OCI-LY7 (cell line): ENCODE data around the gene CAP2.

Experiments used
- EZH2phosphoT487 ChIP-seq: fragments of 200-600 bp; sonication (generic); IDR thresholded peaks from 2 replicates; pipeline ENCODE4 v1.6.1; 2018; ENCODE audit warnings: low read depth, borderline replicate concordance, mild to moderate bottlenecking, mixed run types, antibody characterized with exemption, low read length, moderate library complexity, mixed read lengths
- TF ChIP-seq, protein P1 (sequence below): fragments of 200-600 bp; sonication (generic); conservative IDR thresholded peaks from 2 replicates; pipeline ENCODE4 v1.5.1; 2014; ENCODE audit warnings: mild to moderate bottlenecking, antibody characterized with exemption, low read length, moderate library complexity, mixed read lengths

DNA sequence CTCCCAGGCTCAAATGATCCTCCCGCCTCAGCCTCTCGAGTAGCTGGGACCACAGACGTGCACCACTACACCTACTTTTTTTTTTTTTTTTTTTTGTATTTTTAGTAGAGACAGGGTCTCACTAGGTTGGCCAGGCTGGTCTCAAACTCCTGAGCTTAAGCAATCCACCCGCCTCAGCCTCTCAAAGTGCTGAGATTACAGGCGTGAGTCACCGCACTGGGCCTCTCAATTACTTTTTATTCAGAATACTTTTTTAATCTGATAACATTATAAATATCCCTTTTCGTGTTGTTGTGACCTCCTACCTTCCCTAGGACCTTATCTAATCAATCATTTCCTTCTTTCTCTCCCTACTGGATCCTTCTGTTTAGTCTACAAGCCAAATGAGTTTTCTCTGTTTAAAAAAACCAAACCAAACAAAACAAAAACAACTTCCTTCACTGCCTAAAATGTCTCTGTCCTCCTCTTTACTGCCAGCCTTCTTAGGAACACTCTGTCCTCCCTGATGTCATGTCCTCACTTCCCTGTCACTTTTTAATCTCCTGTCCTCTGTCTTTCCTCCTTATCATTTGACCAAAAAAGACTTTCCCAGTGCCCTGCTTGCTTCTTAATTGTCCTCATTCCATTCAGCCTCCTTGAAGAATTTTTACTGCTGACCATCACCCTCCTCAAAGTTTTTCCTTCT, 85.0 kb downstream of the CAP2 start:
- TF ChIP-seq, protein P1, sequence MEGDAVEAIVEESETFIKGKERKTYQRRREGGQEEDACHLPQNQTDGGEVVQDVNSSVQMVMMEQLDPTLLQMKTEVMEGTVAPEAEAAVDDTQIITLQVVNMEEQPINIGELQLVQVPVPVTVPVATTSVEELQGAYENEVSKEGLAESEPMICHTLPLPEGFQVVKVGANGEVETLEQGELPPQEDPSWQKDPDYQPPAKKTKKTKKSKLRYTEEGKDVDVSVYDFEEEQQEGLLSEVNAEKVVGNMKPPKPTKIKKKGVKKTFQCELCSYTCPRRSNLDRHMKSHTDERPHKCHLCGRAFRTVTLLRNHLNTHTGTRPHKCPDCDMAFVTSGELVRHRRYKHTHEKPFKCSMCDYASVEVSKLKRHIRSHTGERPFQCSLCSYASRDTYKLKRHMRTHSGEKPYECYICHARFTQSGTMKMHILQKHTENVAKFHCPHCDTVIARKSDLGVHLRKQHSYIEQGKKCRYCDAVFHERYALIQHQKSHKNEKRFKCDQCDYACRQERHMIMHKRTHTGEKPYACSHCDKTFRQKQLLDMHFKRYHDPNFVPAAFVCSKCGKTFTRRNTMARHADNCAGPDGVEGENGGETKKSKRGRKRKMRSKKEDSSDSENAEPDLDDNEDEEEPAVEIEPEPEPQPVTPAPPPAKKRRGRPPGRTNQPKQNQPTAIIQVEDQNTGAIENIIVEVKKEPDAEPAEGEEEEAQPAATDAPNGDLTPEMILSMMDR = no peak
- no peak for TF ChIP-seq EZH2phosphoT487
